Stimulated activated CD8-positive, alpha-beta memory T cell treated with anti-CD3 and anti-CD28 coated beads, Interleukin-12 subunit alpha, Interleukin-12 subunit beta, amount 100 ng/mL, for 24 hours (primary cell): ENCODE results near the gene PSMB10.
"Not testable (repeated sequence)": the region's sequence is repeated elsewhere in the genome, so short reads cannot be mapped to it uniquely, and the experiment has no call there.

ENCODE experiments used
- DNase-seq: peaks from one replicate; pipeline ENCODE4 v3.0.0-alpha.2; 2020; ENCODE audit errors: extremely low read depth

Gene PSMB10

DNA sequence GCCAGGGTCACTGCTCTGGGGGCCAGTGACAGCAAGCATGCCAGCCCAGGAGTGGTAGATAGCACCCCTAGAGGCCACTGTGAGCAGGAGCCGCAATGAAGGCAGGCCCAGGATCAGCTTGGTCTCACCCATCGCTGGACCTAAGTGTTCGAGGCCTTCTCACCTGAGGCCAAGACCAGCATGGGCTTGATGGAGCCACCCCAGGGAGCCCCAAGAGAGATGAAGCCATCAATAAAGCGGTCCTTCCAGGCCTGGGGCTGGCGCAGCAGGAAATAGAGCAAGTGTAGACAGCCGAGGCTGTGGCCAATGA lies 5.5 kb upstream of the PSMB10 start:
- no peak for DNase-seq

DNA sequence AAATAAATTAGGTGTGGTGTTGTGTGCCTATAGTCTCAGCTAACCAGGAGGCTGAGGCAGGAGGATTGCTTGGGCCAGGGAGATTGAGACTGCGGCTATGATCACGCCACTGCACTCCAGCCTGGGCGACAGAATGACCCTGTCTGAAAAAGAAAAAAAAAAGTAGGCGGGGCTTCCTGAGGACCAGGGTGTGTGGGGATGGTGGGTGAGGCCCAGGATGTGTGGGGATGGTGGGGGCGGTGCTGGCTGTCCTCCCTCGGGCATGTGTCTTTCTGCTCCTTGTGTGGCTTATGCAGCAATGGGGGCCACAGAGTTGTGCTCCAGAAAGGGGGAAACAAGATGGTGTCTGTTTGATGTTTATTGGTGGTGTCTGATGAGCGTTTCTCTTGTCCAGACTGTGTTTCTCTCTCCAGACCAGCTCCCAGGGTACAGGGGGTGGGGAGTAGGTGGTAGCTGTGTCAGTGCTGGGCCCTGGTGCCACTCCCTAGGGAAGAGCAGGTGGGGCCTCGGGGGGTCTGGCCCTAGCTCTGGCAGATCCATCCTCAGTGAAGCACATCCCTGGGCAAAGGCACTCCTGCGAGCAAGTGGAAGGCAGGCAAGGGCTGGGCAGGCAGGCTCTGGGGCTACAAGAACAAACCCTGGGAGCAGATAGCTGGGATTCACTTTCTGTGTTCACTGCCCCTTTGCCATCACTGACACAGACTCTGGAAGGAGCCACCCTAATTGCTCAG lies 5.0 kb upstream of the PSMB10 start:
- DNase-seq, result no peak

DNA sequence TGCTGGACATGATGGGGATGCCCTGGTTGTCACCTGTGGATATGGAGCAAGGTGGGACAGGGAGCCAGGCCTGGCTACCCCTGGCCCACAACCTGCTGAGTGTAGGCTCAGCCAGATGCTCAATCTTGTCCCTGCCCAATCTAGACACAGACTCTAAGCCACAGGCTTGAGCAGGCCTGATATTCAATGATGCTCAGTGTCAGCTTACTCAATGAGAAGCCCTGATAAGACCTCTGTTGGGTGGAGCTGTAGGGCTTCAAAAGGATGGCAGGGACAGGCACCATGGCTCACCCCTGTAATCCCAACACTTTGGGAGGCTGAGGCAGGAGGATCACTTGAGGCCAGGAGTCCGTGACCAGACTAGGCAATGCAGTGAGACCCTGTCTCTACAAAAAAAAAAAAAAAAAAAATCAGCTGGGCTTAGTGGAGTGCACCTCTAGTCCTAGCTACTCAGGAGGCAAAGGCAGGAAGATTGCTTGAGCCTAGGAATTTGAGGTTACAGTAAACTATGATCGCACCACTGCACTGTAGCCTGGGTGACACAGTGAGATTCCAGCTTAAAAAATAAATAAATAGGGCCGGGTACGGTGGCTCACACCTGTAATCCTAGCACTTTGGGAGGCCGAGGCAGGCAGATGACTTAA lies 3.9 kb upstream of the PSMB10 start:
- DNase-seq, result no peak

- no peak for DNase-seq
These were observed 3.1 kb upstream of the PSMB10 start for GRCh38 chr16:67939507-67940445.

GRCh38 chr16:67937713-67938112 lies 1.1 kb upstream of the PSMB10 start:
- DNase-seq, result not testable (repeated sequence)

GRCh38 chr16:67936880-67937605 lies 393 bp upstream of the PSMB10 start:
- peak; percentile 31 for DNase-seq

GRCh38 chr16:67935402-67936123 lies 1.1 kb downstream of the PSMB10 start:
- peak; percentile 91 for DNase-seq

GRCh38 chr16:67935101-67935401 lies 1.6 kb downstream of the PSMB10 start:
- no peak for DNase-seq

DNA sequence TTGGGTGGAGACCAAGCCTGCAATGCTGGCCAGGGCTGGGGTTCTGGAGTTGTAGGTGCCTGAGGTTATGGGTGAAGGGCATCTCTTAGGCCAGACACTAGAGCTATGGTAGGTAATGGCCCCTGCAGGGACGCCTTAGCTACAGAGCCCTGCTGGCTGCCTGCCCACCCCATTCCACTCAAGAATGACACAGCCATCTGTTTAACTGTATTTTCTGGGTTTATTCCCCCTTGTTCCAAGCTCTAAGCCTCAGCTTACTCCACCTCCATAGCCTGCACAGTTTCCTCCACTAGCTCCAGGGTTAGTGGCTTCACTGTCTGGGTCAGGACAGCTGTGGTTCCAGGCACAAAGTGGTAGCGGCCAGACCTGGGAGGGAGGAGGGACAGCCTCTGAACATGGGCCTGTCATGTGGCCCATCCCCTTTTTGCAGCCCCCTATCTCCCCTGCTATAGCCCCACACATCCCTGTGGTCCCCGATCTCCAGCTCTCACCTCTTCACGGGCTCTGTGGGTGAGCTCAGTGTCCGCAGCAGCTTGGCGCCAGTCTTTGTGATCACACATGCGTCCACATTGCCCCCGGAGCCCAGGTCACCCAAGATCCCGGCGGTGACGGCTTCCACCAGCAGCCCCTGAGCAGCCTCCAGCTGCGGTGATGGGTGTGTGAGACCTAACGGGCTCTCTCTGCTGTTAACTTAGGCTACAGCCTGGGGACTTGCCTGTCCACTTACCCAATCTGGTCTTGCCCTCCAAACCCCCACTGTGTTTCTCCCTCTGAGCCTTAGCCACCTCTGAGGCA lies 2.1 kb downstream of the PSMB10 start:
- DNase-seq, result no peak

DNA sequence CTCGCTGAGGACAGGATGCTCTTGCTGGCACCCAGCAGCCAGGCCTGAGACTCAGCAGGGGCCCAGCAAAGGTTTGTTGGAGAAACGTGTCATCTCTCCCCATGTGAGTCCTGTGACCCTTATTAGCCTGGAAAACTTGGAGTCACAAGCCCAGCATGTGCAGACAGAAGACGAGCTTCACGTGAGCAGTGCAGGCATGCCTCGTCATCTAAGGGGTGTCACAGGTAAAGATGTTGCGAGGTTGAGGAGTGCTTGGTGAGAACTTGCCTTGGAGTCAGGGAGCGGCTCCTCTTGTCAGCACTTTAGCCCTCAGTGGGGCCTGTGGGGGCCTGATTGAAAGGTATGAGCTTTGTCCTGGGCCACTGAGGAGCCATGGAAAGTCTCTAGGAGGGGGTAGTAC lies 2.8 kb downstream of the PSMB10 start:
- no peak for DNase-seq

DNA sequence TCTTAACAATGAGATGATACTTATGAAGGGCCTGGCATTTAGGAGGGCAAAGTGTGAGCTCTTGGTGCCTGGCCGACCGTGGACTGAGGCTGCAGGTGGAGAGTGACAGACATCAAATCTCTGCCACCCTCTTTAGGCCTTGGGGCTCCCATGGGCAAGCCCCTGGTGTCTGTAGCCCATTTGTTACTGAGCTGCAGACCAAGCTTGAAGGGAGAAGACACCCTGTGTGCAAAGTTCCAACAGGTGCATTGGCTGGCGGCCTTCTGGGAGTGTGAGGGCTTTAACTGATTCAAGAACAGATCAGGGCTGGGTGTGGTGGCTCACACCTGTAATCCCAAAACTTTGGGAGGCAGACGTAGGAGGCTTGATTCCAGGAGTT lies 4.2 kb downstream of the PSMB10 start:
- DNase-seq, result no peak

DNA sequence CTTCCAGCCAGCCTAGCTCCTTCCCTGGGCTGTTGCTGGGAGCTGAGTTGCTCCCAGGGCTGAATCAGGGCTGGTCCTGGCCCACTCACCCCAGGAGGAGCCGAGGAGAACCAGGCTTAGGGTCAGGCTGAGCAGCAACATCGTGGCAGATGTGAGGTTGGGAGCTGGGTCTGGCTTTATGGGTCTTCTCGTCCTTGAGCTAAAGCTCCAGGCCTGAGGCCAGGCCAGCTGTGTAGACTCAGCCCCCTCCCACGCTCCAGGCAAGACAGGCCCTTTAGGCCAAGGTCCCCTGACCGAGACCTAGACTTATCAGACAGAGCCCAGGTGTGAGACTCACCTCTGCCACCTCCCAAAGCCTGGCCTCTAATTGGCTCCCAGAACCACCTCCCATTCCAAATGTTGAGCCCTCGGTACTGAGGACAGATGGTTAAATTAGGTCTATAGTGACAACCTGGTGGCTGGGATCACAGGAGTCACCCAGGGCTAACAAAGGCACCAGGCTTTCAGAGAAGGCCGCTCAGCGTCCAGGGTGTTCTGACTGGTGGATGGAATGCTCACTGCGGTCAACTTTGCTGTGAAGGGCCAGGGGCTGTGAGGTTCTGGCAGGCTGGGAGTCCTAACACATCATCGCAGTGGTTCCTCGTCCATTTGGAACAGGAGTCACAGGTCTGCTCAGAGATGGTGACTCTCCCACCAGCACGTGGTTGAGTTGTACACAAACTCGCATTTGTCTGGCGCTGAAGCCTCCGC lies 4.8 kb downstream of the PSMB10 start, which contains the start of gene CTRL:
Gene CTRL, minus strand, starts transcription at position 151 of the 750 bp plus-strand sequence. Its CDS starts 10 bp downstream, at position 141.
- DNase-seq, result no peak

GRCh38 chr16:67930678-67931211 lies 5.9 kb downstream of the PSMB10 start:
- DNase-seq, result no peak

DNA sequence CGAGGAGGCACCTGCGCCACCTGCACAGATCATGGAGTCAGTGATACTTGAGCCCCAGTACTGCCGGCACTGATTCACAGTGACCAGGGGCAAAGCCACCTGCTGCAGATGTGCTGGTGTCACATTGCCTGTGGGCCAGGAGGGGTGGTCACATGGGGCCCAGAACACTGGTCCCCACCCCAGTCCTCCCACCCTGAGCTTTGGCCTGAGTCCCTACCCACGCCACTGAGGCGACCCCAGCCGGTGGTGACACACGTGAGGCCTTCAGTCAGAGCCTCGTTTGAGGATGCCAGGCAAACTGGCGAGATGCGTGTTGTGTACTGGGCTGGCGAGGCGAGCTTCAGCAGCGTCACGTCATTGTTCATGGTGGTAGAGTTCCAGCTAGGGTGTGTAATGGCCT lies 6.5 kb downstream of the PSMB10 start:
- DNase-seq, result no peak

GRCh38 chr16:67928561-67929364 lies 7.9 kb downstream of the PSMB10 start:
- DNase-seq, result peak; percentile 44

GRCh38 chr16:67928147-67928546 lies 8.5 kb downstream of the PSMB10 start:
- DNase-seq, result no peak

GRCh38 chr16:67927131-67927941 lies 9.3 kb downstream of the PSMB10 start:
- DNase-seq, result no peak
